IgD-negative memory B cell (primary cell): ENCODE measurements around the gene CMIP. TPM values are rescaled to one million over a fixed set of nuclear protein-coding genes. Genes with fewer than 3 reads are reported as not detected.

ENCODE experiments used
- H3K27ac Mint-ChIP-seq, 3 donors: one replicate each; pipeline ENCODE4 v1.8.0; 2020 to 2022; ENCODE audit warnings: mild to moderate bottlenecking in 3 of 3, mixed read lengths in 3 of 3, moderate library complexity in 1 of 3
- H3K27me3 Mint-ChIP-seq: one replicate; pipeline ENCODE4 v1.8.0; 2021; ENCODE audit warnings: mixed read lengths
- H3K36me3 Mint-ChIP-seq: one replicate; pipeline ENCODE4 v1.8.0; 2020; ENCODE audit warnings: mild to moderate bottlenecking, mixed read lengths
- H3K4me1 Mint-ChIP-seq, 3 donors: one replicate each; pipeline ENCODE4 v1.8.0; 2020 to 2022; ENCODE audit warnings: mixed read lengths in 3 of 3, mild to moderate bottlenecking in 1 of 3
- H3K4me3 Mint-ChIP-seq, 4 donors: one replicate each; pipeline ENCODE4 v1.8.0; 2020 to 2022; ENCODE audit warnings: mild to moderate bottlenecking in 4 of 4, mixed read lengths in 4 of 4, moderate library complexity in 3 of 4
- H3K9me3 Mint-ChIP-seq, 3 donors: one replicate each; pipeline ENCODE4 v1.8.0; 2020 to 2021; ENCODE audit warnings: mixed read lengths in 3 of 3, mild to moderate bottlenecking in 1 of 3
- polyA plus RNA-seq: library from polyadenylated mRNA; unstranded; fragments of 300-500 nt; fragmentation: Illumina TruSeq; gene quantifications from one replicate; pipeline ENCODE4 v1.2.3, GENCODE V29; 2021

CMIP gene
- polyA plus RNA-seq, 1 donor from 2014 or later: 1.4 TPM

DNA sequence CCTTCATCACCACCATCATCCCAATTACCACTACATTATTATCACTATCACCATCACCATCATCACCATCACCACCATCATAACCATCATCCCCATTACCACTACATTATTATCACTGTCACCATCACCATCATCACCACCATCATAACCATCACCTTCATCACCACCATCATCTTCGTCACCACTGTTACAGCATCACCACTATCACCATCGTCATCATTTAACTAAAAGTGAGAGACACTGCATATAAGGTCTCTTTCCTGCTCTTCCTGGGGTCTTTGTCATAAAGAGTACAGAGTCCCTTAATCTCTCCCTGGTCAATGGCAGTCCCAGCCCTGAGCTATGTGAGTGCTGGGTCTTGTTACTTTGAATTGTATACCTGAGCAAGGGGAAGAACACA, 133.5 kb downstream of the CMIP start:
- Mint-ChIP-seq H3K4me1 (peaks cover 0 to 5% (median 2%) of the 10 kb centered on the region in 3 donors), H3K27ac (no peak overlapping the region), H3K9me3 (no peaks in the 10 kb centered on the region), H3K36me3 (peaks cover 6% of the 10 kb centered on the region), H3K27me3 (no peaks in the 10 kb centered on the region), H3K4me3 (no peak overlapping the region)

DNA sequence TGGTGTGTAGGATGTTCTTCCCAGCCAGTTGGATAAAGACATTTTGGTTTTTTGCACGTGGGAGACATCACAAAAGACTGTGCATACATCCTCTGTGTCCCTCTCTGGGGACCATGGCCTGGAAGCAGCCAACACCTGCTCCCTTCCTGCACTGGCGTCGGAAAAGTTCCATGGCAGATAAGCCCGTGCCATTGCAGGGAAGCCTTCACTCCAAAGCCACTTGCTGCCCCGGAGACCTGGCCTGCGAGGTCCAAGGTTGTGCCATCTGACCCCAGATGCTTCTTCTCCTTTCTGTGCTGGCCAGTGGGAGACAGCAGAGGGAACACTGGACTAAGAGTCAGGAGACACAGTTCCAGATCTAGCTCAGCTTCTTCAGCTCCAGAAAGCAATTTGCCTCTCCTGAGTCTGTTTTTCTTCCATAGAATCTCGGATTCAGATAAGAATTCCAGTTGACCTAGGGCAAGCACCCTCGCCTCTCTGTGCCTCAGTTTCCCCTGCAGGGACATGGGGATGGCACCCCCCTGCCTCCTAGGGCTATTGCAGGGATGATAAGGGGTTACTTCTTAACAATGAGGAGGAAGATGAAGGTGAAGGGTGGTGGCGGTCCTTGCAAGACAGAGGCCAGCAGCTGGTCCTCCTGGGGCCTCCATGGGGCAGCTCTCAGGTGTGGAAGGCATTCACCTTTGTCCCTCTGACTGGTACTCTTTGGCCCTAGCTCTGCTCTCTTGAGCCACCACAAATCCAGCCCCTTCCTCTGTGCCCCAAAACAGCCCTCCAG, 134.2 kb downstream of the CMIP start:
- Mint-ChIP-seq H3K4me1 (peaks cover 0 to 5% (median 4%) of the 10 kb centered on the region in 3 donors), H3K4me3 (no peak overlapping the region), H3K27me3 (no peaks in the 10 kb centered on the region), H3K27ac (no peak overlapping the region), H3K36me3 (peaks cover 8% of the 10 kb centered on the region), H3K9me3 (no peaks in the 10 kb centered on the region)

- H3K36me3 Mint-ChIP-seq: peaks cover 3% of the 10 kb centered on the region
- no peaks in the 10 kb centered on the region for H3K27me3 Mint-ChIP-seq
- H3K27ac Mint-ChIP-seq: no peak overlapping the region
- H3K4me3 Mint-ChIP-seq: no peak overlapping the region
- no peaks in the 10 kb centered on the region for H3K9me3 Mint-ChIP-seq
- peaks cover 4 to 7% (median 7%) of the 10 kb centered on the region in 3 donors for H3K4me1 Mint-ChIP-seq
Measured at GRCh38 chr16:81581107-81581506, 136.5 kb downstream of the CMIP start.

GRCh38 chr16:81582655-81583441, 138.2 kb downstream of the CMIP start:
- peak overlapping the region in 1 of 3 donors; percentile 9 for H3K27ac Mint-ChIP-seq
- peaks cover 3% of the 10 kb centered on the region for H3K36me3 Mint-ChIP-seq
- H3K9me3 Mint-ChIP-seq: no peaks in the 10 kb centered on the region
- no peaks in the 10 kb centered on the region for H3K27me3 Mint-ChIP-seq
- peak overlapping the region in 1 of 4 donors; percentile 23 for H3K4me3 Mint-ChIP-seq
- H3K4me1 Mint-ChIP-seq: peaks cover 4 to 9% (median 7%) of the 10 kb centered on the region in 3 donors

DNA sequence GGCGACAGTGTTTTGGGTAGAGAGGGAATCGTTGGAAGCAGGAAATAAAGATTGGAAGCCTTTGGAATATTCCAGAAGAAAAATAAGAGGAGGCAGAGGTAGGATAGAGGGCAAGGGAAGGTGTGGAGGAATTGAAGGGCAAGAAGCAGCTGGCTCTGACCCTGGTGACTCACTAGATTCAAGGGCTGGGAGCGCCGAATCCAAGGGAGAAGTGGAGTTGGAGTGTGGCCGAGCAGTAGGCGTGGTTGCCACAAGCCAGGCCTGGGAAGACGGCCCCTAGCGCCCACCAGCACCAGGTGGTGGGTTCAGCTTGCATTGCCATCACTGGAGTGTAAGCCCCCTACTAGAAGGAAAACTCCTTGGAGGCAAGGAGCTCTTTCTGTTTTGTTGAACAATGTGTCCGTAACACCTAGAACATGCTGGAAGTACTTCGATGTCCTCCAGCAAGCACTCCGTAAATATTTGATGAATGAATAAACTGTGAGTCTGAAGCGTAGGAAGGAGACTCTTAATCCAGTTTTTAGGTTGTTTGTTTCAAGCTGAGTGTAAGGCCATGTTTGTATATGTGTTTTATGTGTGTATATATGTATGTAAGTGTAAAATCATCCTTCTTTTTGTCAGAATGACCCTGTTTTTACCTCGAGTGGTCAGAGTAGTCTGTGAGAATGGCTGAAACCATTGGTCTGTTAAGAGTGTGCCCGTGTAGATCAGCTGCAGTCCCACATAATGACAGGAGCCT, 139.5 kb downstream of the CMIP start:
- Mint-ChIP-seq H3K27me3 (no peaks in the 10 kb centered on the region), H3K9me3 (no peaks in the 10 kb centered on the region), H3K4me1 (peaks cover 4 to 9% (median 8%) of the 10 kb centered on the region in 3 donors), H3K36me3 (peaks cover 3% of the 10 kb centered on the region), H3K27ac (peak overlapping the region in 1 of 3 donors; percentile 56), H3K4me3 (no peak overlapping the region)

- H3K36me3 Mint-ChIP-seq: peaks cover 1% of the 10 kb centered on the region
- no peak overlapping the region for H3K4me3 Mint-ChIP-seq
- H3K27me3 Mint-ChIP-seq: no peaks in the 10 kb centered on the region
- no peak overlapping the region for H3K27ac Mint-ChIP-seq
- peaks cover 4 to 9% (median 9%) of the 10 kb centered on the region in 3 donors for H3K4me1 Mint-ChIP-seq
- H3K9me3 Mint-ChIP-seq: no peaks in the 10 kb centered on the region
Measured at GRCh38 chr16:81585785-81586184, 141.2 kb downstream of the CMIP start.

GRCh38 chr16:81586417-81586816, 141.8 kb downstream of the CMIP start:
- no peaks in the 10 kb centered on the region for H3K9me3 Mint-ChIP-seq
- H3K36me3 Mint-ChIP-seq: peaks cover 1% of the 10 kb centered on the region
- H3K27me3 Mint-ChIP-seq: no peaks in the 10 kb centered on the region
- peaks cover 8 to 11% (median 8%) of the 10 kb centered on the region in 3 donors for H3K4me1 Mint-ChIP-seq
- no peak overlapping the region for H3K27ac Mint-ChIP-seq
- peak overlapping the region in 1 of 4 donors; percentile 78 for H3K4me3 Mint-ChIP-seq

DNA sequence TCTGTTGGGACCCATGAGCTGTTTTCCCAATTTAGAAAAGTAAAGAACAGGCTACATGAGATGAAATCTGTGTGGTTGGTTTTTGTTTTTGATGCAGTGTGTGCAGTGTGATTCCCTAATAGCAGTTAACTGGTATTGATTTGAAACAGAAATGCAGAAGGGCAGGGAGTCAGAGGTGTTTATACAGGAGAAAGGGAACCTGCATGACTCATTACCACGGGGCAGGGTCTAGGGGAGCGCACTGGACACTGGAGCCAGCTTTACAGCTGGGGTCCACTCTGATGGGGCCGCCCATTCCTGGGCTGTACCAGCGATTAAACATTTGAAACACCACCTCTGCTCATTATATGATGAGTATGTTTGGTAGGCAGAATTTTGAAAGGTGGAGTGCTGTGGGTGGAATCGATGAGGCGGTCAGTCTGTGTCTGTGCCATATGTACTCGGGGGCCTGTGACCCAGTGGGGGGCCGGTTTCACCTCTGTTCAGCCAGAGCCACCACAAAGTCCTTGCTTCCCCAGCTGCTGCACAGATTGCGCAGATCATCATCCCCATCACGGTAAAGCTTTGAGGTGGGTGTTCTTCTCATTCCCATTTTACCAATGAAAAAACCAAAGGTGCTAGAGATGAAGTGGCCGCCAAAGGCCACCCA, 142.5 kb downstream of the CMIP start:
- peaks cover 1% of the 10 kb centered on the region for H3K36me3 Mint-ChIP-seq

DNA sequence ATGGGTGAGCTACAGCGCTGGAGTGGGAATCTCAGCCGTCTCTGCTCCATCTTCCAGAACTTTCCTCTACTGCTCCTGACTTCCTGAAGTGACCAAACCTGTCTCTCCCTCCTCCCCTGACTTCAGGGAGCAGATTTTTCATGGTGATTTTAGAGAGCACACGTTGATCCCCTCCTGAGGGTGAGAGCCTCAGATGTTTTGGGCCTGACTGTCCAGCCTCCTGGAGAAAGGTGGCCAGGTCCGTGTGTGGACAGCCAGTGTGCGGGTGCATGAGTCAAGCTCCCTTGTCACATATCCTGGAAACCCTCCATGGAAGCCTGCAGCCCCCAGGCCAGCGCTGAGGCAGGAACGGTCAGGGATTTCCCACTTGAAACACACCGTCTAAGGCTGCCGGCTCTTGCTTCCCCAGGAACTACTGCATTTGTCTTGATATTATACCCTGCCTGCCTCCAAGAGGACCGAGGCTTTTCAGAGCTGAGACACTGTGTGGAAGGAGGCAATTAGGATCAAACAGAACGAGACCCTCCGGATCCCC, 143.1 kb downstream of the CMIP start:
- Mint-ChIP-seq H3K4me1 (peaks cover 7 to 12% (median 11%) of the 10 kb centered on the region in 3 donors), H3K4me3 (peak overlapping the region in 1 of 4 donors; percentile 3), H3K27me3 (no peaks in the 10 kb centered on the region), H3K9me3 (no peaks in the 10 kb centered on the region), H3K27ac (no peak overlapping the region), H3K36me3 (peaks cover 1% of the 10 kb centered on the region)

More for the DNA sequence above, 142.5 kb downstream of the CMIP start:
- H3K9me3 Mint-ChIP-seq: no peaks in the 10 kb centered on the region
- H3K27ac Mint-ChIP-seq: no peak overlapping the region
- H3K27me3 Mint-ChIP-seq: no peaks in the 10 kb centered on the region
- no peak overlapping the region for H3K4me3 Mint-ChIP-seq
- peaks cover 7 to 12% (median 8%) of the 10 kb centered on the region in 3 donors for H3K4me1 Mint-ChIP-seq

DNA sequence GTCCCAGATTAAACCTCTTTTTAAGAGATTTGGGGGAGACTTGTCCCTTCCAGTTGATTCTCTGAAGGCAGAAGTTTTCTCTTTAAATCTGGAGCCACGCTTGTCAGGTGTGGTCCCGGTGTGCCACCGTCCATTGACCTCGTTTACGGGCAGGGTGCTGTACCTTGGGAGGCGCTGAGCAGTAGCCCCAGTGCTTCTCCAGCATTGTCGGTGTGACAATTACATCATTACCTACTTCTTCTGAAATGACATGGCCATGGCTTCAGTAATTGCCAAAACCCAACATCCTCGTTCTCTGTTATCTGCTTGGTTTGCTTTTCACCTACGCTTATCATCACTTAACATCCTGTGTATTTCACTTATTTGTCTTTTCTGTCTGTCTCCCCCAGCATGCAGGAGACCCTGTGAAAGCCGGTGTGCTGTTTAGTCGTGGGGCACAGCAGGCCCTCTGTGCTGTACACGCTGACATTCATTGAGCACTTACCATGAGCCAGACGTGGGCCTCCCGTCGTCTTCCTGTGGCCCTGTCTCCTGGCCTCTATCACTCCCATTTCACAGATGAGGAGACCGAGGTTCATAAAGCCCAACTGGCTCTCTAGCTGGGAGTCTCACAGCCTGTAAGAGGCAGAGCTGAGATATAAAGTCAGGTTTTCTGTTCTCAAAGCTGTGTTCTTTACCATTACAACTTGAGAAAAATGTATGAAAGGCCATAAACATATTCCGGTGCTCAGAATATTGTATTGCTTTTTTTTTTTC, 143.9 kb downstream of the CMIP start:
- H3K4me1 Mint-ChIP-seq: peaks cover 7 to 12% (median 11%) of the 10 kb centered on the region in 3 donors
- H3K9me3 Mint-ChIP-seq: no peaks in the 10 kb centered on the region
- no peaks in the 10 kb centered on the region for H3K27me3 Mint-ChIP-seq
- peaks cover 1% of the 10 kb centered on the region for H3K36me3 Mint-ChIP-seq
- H3K27ac Mint-ChIP-seq: peak overlapping the region in 1 of 3 donors; percentile 77
- H3K4me3 Mint-ChIP-seq: no peak overlapping the region

GRCh38 chr16:81589975-81590650, 145.5 kb downstream of the CMIP start:
- H3K4me3 Mint-ChIP-seq: no peak overlapping the region
- no peak overlapping the region for H3K27ac Mint-ChIP-seq
- no peaks in the 10 kb centered on the region for H3K27me3 Mint-ChIP-seq
- peaks cover 3 to 8% (median 8%) of the 10 kb centered on the region in 3 donors for H3K4me1 Mint-ChIP-seq
- H3K36me3 Mint-ChIP-seq: no peaks in the 10 kb centered on the region
- H3K9me3 Mint-ChIP-seq: no peaks in the 10 kb centered on the region

DNA sequence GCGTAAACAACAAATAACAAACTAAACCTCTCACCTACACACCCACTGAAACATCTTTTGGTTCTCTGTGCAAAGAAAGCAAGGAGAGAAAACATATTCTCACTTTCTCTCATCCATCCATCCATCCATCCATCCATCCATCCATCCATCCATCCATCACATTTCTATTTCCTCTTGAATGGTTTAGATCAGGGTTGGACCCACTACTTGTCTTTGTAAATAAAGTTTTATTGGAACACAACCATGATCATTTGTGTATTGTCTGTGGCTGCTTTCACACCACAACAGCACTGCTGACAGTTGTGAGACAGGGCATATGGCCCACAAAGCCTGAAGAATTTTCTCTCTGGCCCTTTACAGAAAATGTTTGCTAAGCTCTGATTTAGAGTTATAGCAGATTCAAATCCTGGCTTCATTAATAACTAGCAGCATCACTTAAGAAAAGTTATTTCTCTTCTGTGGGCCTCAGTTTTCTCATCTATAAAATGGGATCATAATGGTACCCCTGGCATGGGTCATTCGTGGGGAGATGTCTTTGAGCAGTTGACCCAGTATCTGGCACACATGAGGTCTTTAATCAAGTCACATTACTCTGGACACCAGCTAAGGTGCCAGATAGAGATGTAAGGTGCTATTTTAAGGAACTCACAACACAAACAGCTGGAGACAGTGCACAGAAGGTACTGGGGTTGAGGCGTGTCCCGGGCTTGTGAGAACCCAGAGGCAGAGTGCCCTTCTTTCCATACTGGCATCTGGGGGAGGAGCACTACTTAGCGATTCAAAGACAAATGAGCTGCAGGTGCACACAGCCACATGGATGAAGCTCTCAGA, 146.3 kb downstream of the CMIP start:
- H3K36me3 Mint-ChIP-seq: peaks cover 1% of the 10 kb centered on the region
- peak overlapping the region in 1 of 3 donors; percentile 6 for H3K27ac Mint-ChIP-seq
- H3K27me3 Mint-ChIP-seq: no peaks in the 10 kb centered on the region
- H3K4me3 Mint-ChIP-seq: no peak overlapping the region
- no peaks in the 10 kb centered on the region for H3K9me3 Mint-ChIP-seq
- H3K4me1 Mint-ChIP-seq: peaks cover 3 to 8% (median 8%) of the 10 kb centered on the region in 3 donors

DNA sequence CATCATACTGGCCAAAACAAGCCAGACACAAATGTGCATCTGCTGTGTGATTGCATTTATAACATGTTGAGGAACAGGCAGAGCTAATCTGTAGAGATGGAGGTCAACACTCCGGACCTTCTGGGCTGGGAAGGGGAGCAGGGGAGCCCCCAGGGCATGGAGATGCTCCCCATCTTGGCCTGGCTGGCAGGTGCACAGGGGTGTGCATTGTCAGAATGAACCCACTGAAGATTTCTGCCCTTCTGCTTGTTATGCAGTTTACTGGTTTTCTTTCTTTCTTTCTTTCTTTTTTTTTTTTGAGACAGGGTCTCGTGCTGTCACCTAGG, 146.9 kb downstream of the CMIP start:
- H3K4me1 Mint-ChIP-seq: peaks cover 3 to 8% (median 8%) of the 10 kb centered on the region in 3 donors
- H3K9me3 Mint-ChIP-seq: no peaks in the 10 kb centered on the region
- H3K4me3 Mint-ChIP-seq: no peak overlapping the region
- peak overlapping the region in 1 of 3 donors; percentile 6 for H3K27ac Mint-ChIP-seq
- no peaks in the 10 kb centered on the region for H3K27me3 Mint-ChIP-seq
- H3K36me3 Mint-ChIP-seq: peaks cover 1% of the 10 kb centered on the region
